Fibroblast of the conjunctiva (primary cell): Measurements from ENCODE around the gene STMN3.
"Not testable (repeated sequence)": the region's sequence is repeated elsewhere in the genome, so short reads cannot be mapped to it uniquely, and the experiment has no call there.

Experiments used
- DNase-seq: peaks from one replicate; pipeline ENCODE4 v3.0.0-alpha.2; 2010; ENCODE audit warnings: low read depth

Gene STMN3

DNA sequence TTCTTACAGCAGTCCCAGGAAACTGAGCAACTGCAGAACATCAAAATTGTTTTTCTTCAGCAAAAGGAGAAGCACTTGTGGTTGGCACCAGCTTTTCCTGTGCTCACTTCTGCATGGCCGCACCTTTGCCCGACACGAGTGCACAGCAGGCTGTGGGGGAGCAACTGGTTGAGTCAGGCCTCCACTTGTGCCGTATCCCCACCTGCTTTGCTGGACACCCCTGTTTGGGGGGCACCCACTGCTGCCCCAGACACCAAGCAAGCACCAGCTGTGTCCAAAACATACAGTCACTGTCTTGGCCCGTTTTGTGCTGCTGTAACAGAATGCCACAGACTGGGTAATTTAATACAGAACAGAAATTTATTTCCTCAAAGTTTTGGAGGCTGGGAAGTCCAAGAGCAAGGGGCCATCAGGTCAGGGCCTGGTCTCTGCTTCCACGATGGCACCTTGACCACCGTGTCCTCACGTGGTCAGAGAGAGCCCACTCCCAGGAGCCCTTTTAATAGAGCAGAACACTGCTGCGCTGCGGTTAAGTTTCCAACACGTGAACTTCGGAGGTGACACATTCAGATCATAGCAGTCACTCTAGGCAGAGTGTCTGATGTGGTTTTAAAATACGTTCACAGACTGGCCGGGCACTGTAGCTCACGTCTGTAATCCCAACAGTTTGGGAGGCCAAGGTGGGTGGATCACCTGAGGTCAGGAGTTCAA, 17.6 kb downstream of the STMN3 start:
- DNase-seq = no peak

DNA sequence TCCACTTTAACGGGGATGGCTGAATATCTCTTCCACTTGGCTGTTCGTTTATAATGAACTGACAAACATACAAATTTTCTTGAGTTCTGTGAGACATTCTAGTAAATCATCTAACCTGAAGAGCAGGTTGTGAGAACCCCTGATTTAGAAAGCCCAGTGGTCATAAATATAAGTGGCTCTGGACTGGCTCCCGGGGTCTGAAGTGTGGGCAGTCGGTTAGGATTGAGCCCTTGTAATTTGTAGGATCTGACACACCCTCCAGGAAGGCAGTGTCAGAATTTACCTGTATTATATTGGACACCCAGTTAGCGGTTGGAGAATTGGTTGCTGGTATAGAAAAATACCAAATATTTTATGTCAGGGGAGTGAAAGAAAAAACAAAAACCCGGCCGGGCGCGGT, 19.5 kb downstream of the STMN3 start:
- DNase-seq = no peak

DNA sequence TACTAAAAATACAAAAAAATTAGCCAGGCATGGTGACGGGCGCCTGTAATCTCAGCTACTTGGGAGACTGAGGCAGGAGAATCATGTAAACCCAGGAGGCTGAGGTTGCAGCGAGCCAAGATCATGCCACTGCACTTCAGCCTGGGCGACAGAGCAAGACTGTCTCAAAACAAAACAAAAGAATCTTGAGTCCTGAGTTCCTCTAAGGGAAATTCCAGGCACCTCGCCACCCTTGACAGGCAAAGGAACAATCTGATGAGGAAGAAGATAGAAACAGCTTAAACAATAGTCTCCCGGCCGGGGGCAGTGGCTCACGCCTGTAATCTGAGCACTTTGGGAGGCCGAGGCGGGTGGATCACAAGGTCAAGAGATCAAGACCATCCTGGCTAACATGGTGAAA, 21.8 kb downstream of the STMN3 start:
- not testable (repeated sequence) for DNase-seq

DNA sequence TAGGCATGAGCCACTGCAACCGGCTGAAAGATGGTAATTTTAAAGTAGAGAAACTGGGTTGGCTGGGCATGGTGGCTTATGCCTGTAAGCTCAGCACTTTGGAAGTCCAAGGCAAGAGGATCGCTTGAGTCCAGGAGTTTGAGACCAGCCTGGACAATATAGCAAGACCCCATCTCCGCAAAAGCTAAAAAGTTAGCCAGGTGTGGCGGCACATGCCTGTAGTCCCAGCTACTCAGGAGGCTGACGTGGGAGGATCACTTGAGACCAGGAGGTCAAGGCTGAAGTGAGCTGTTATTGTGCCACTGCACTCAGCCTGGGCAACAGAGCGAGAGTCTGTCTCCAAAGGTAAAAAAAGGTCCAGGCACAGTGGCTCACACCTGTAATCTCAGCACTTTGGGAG, 22.3 kb downstream of the STMN3 start:
- DNase-seq = not testable (repeated sequence)

DNA sequence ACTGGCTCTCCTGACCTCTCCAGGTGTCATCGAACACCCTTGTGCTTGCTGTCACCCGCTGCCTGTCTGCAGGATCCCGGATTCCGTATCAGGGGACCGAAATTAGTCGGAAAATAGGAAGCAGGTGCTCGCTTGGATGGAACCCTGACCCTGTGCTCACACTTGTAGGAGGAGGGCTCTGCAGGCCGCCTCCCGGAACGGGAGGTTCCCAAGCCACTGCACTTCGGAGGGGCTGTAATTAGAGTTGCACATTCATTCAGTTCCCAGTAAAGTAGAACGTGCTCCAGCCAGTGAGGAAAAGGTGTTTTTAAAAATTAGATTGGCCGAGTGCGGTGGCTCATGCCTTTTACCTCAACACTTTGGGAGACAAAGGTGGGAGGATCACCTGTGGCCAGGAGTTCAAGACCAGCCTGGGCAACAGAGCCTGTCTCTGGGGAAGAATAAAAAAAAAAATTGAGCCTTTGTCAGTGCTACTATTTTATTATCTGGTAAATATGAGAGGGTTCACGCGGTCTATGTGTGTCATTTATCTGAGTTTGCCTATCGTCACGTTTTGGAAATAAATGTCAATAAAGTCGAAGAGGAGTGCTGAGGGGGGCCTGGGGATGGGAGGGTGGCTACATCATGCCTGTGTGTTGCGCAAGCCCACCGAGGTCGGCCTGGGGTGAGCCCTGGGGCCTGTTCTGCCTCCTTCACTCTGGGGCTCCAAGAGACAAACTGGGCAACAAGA, 24.8 kb downstream of the STMN3 start:
- peak; percentile 51 for DNase-seq

DNA sequence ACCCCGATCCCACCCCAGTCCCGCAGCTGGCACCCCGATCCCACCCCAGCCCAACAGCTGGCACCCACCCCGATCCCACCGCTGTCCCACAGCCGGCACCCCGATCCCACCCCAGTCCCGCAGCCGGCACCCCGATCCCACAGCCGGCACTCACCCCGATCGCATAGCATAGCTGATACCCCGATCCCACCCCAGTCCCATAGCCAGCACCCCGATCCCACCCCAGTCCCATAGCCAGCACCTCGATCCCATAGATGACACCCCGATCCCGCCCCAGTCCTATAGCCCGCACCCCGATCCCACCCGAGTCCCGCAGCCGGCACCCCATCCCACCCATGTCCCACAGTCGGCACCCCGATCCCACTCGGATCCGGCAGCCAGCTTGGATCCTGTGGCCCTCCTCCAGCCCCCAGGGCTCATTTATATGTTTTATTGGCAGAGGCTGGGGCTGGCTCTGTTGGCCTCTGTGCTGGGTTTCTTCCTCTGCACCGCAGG, 25.4 kb downstream of the STMN3 start:
- DNase-seq = no peak

DNA sequence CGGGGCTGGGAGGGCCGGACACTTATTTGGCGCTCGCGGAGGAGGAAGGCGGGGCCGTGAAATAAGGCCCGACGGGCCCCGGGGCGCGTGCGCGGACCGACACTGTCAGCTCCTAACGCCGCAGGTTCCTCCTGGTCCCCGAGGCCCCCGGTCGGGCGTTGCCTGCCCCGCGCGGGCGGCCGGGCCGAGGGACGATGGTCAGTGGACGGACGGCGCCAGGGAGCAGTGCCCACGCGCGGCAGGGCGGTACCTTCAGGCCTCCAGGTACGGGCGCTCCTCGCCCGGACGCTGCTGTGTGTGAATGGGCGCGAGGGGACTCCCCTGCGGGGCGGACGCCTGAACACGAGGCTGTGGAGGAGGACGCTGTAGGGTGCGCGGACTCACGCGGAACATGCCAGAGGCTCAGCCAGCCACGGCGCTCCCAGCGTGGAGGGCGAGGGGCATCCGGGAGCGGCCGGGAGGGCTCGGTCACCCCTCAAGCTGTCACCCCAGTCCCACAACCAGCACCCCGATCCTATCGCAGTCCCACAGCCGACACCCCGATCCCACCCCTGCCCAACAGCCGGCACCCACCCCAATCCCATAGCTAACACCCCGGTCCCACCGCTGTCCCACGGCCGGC, 26.0 kb downstream of the STMN3 start:
- DNase-seq = peak; percentile 90

DNA sequence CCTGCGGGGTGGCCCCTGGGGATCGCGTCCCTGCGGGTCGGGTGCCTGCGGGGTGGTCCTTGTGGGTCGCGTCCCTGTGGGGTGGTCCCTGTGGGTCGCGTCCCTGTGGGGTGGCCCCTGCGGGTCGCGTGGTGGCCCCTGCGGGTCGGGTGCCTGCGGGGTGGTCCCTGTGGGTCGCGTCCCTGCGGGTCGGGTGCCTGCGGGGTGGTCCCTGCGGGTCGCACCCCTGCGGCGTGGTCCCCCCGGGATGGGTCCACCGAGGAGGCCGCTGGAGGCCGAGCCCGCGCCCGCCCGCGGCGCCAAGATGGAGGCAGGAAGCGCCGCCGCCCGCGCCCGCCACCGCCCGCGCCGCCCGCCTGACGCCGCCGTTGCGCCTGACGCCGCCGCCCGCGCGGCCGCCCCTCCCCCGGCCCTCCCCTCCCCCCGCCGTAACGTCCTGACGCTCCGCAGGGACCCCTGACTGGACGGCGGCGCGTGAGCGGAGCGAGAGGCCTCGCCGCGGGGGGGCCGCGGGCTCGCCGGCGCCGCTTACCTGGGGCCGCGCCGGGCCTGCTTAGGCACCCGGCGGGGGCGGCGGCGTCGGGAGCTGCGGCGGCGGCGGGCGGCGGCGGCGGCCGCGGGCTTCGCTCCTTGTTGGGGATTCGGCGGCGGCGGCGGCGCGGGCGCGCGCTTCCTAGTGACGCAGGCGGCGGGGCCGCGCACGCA, 26.6 kb downstream of the STMN3 start, which contains the start of gene GMEB2:
Gene GMEB2 (minus strand): TSS at position 678 of the 705 bp plus-strand sequence. CDS start 7,704 bp downstream, outside the sequence.
- DNase-seq = peak; percentile 26

DNA sequence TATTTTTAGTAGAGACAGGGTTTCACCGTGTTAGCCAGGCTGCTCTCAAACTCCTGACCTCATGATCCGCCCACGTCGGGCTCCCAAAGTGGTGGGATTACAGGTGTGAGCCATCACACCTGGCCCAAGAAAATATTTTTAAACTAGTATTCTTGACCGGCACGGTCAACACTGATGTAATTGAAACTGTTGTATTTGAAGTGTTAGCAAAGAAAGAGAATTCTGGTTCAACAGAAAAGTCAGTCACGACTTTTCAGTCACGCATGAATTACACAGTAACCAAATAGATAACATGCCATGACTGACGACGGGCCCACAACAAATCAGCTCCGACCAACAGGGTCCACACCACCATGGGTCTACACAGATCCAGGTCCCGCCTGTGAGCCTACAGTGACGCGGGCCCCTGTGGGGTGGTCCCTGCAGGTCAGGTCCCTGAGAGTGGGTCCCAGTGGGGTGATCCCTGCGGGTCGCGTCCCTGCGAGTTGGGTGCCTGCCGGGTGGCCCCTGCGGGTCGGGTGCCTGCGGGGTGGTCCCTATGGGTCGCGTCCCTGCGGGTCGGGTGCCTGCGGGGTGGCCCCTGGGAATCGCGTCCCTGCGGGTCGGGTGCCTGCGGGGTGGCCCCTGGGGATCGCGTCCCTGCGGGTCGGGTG, 27.3 kb downstream of the STMN3 start:
- no peak for DNase-seq

DNA sequence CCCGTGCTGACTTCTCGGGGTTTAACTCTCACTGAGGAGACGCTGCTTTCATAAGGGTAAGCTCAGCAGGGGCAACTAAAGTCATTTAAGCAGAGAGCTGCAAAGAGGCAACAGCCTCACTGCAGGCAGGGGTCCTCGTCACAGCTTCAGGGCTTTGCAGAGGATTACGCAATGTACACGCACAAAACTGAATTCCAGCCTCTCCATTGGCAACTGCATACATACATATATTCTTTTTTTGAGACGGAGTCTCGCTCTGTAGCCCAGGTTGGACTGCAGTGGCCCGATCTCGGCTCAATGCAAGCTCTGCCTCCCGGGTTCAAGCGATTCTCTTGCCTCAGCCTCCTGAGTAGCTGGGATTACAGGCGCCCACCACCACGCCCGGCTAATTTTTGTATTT, 28.7 kb downstream of the STMN3 start:
- DNase-seq = peak; percentile 38

DNA sequence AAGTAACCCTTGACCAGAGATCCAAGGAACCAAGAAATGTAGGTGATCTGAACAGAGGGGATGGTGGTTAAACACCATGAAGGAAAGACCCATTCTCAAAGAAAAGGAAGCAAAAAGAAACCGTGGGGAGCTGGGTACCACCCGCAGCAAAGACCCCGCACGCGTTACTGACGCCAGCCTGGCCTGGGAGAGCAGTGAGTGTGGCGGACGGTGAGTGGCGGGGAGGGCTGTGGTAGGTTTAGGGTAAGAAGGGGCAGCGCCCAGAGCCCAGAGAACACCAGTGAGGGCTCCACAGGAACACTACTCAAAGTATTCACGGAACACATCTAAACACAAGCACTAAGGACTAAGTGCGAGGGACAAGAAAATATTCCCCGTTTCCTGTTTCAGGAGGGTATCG, 30.5 kb downstream of the STMN3 start:
- DNase-seq = no peak

DNA sequence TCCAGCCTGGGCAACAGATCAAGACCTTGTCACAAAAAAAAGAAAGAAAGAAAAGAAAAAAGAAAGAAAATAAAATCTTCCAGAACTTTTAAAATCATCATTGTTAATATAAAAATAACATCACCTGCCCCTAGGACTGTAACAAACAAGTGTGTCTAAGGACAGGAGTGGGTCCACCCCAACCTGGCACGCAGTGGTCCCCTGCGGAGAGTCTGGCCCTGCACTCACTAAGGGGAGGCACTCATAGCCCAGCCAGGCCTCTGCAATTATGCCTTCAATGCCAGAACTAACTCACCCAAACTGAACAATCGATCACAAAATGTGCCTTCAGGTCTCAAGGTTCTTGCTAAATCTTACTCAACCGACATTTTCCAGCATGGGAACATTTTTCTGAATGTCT, 31.1 kb downstream of the STMN3 start:
- no peak for DNase-seq

DNA sequence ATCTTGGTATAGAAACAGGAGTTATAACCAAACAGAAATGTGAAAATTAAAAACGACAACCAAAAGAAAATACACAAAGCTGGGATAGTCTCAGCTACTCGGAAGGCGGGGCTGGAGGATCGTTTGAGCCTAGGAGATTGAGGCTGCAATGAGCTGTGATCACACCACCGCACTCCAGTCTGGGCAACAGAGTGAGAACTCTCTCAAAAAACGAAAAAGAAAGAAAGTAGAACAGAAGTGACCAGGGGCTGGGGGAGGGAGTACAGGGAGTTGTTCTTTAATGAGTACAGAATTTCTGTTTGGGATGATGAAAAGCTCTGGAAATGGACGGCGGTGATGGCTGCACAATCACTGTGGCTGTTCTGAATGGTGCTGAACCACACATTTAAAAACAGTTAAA, 32.2 kb downstream of the STMN3 start:
- DNase-seq = no peak

DNA sequence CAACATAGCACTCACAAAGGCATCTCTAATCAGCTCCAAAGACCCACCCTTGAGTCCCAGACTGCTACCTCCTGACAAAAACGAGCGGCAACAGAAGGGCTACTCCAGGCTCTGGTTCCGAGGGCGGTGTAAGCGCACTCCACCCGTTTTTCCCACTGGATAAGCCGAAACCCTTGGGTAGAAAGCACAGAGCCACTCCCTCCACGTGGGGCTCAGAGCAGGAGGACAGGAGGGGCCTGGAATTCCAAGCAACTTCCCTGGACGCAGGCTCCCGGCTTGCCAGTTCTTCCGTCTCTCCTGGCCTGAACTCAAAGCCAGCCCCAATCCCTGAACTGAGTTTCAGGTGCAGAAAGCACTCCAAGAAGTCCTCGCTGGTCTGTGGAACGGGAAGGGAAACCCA, 33.7 kb downstream of the STMN3 start:
- no peak for DNase-seq

DNA sequence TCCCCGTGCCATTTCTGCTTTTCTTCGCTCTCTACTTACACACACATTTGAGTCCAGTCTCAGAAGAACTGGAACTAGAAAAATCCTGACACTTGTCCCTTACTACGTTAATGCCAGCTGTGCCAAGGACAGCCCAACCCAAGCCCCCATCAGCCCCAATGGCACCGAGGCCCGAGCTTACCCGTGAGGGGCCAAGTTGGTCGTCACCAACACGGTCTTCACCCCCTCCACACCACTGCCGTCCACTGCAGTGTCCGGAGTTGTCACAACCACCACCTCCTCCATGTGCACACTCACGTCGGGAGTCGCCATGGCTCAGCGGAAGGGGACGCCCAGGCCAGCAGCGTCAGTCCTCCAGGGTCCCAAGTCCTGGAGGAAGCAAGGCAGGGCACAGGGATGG, 34.1 kb downstream of the STMN3 start:
- no peak for DNase-seq

DNA sequence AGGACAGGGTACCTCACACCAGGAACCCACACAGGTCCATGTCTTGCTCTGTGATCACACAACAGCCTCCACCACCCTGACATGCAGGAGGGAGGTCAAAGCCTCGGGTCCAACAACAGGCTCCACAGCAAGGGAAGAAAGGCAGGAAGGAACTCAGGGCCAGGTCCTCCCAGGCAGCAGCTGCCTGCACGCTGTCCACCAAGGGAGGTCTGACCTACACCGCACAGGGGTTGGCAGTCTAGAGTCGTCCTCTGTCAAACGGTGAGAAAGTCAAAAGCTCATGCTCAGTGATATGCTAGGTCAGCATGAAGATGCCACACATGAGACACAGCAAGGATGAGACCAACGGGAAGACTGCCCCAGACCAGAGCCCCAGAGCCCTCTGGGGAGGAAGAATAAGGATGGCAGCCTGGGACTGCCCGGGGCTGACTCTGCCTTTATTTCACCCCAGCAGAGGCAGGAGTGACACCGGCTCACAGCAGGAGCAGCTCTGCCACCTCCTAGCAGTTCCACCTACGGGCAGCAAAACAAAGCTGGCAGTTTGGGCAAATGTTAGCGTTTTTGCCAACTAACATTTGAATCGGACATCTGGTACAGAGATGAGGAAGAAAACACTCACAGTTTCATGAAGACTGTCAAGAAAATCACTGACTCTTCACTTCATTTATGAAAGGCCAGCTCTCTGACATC, 34.8 kb downstream of the STMN3 start:
- DNase-seq = no peak

DNA sequence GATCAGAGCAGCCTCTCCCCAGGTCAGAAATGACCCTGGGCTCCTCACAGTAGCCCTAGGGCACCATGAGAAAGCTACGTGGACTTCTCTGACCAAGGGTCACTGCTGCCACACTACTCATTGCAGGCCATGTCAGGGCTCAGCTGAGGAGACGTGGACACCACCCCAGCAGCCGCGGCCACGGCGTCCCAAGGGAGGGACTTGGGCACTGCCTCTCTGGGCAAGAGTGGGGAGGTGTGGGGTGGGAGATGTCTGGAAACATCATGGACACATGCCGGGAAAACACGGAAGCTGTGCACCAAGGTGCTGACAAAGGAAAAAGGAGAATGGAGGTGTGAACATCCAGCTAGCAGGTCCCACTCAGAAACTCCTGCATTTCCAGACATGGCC, 35.4 kb downstream of the STMN3 start:
- no peak for DNase-seq

DNA sequence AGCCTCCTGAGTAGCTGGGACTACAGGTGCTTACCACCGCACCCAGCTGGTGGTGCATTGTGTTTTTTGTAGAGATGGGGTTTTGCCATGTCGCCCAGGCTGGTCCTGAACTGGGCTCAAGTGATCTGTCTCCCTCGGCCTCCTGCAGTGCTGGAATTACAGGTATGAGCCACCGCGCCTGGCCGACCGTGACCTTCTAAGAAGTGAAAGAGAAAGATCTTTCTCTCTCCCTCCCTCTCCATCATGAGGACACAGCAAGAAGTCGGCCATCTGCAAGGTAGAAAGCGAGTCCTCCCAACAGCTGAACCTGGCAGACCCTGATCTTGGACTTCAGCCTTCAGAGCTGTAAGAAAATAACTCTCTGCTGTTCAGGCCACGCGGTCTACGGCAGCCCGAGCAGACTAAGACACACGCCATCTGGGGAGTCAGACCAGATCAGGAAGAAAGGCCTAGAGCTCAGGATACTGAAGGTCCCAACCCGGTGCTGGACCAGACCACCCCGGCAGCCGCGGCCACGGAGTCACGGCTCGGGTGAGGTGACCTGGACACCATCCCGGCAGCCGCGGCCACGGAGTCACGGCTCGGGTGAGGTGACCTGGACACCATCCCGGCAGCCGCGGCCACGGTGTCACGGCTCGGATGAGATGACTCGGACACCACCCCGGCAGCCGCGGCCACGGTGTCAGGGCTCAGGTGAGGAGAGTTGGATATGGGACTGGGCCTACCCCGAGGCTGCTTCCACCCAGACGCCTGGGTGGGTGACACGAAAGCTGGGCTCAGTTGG, 35.9 kb downstream of the STMN3 start:
- DNase-seq = no peak

DNA sequence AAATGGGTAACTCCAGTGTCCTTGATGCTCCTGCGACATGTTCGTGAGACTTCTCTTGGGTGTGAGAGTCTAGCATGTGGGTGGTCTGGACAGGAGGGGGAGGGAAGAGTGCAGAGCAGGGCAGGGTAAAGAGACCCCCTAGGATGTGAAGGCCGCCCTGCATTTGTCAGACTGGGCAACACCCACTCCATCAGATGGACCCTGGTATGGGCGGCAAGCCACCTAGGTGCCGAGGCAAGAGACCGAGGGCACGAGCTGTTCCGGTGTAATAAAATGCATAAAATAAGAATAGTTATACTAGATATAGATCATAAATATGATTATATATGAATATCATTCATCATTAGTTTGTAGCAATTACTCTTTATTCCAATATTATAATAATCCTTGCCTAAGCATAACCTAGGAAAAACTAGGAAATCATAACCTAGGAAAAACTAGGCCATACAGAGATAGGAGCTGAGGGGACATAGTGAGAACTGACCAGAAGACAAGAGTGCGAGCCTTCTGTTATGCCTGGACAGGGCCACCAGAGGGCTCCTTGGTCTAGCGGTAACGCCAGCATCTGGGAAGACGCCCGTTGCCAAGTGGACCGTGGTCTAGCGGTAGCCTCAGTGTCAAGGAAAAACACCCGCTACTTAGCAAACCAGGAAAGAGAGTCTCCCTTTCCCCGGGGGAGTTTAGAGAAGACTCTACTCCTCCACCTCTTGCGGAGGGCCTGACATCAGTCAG, 39.2 kb downstream of the STMN3 start:
- not testable (repeated sequence) for DNase-seq
